Measurements from ENCODE around the gene ZNF844. TPM values are rescaled to one million over a fixed set of nuclear protein-coding genes. Genes with fewer than 3 reads are reported as not detected.
A peak's percentile ranks its signal among the peaks of the same experiment; 100 is the strongest.

Gene ZNF844
- total and polyA plus RNA-seq, 2 donors (not counting 1 experiment from before 2014, with no cell fraction given) = 4.7 to 15.4 TPM

- H4K20me1 ChIP-seq (ENCODE audit: control insufficient read depth, extremely low read depth, insufficient read depth, low read length) = no peaks in the 10 kb centered on the region
- peak overlapping the region; percentile 18 for H3K9ac ChIP-seq (ENCODE audit: insufficient read depth, low read length)
- H3K27me3 ChIP-seq (ENCODE audit: control insufficient read depth, insufficient read depth, low read length) = no peaks in the 10 kb centered on the region
- peak overlapping the region; percentile 44 to 89 (median 68) for H3K4me3 ChIP-seq (replicated peaks in 1 of 4; ENCODE audit: control extremely low read depth in 1 of 4, insufficient read depth in 1 of 4, low read depth in 3 of 4, low read length in 4 of 4)
- no peaks in the 10 kb centered on the region for H3K4me1 ChIP-seq (ENCODE audit: control insufficient read depth, extremely low read depth, insufficient read depth, low read length)
- no peak for TF ChIP-seq CTCF (conservative IDR thresholded peaks at IDR 0.05 in 1 of 2, IDR thresholded peaks at IDR 0.05 in 1 of 2; ENCODE audit: low read depth in 1 of 2, low read length in 2 of 2)
- no peak for TF ChIP-seq EZH2 (IDR thresholded peaks at IDR 0.05; ENCODE audit: low read length, missing control alignments)
- no peaks in the 10 kb centered on the region for H3K36me3 ChIP-seq (ENCODE audit: control insufficient read depth, insufficient read depth, low read length)
- DNase-seq (ENCODE audit: low read depth in 2 of 2) = peak in 1 of 2 donors; percentile 23
- H2AFZ ChIP-seq (ENCODE audit: low read length) = peak overlapping the region; percentile 70
- no peaks in the 10 kb centered on the region for H3K79me2 ChIP-seq (ENCODE audit: control insufficient read depth, insufficient read depth, low read length)
- no peak overlapping the region for H3K27ac ChIP-seq (ENCODE audit: insufficient read depth, low read length)
- peak overlapping the region; percentile 69 for H3K4me2 ChIP-seq (ENCODE audit: extremely low read depth, insufficient read depth, low read length)
- no peaks in the 10 kb centered on the region for H3K9me3 ChIP-seq (ENCODE audit: control insufficient read depth, insufficient read depth, low read depth, low read length)
Observed at GRCh38 chr19:12052091-12052496, 12.4 kb upstream of the ZNF844 start.

GRCh38 chr19:12052497-12053169 lies 11.9 kb upstream of the ZNF844 start, which contains the start of gene ZNF878:
TSS of gene ZNF878 (minus strand) at chr19:12052961. CDS start at chr19:12052801, 160 bp downstream.
- peak; percentile 78 to 86 for DNase-seq (ENCODE audit: low read depth in 2 of 2)
- Histone ChIP-seq H3K27me3 (ENCODE audit: control insufficient read depth, insufficient read depth, low read length) (no peaks in the 10 kb centered on the region), H3K4me1 (ENCODE audit: control insufficient read depth, extremely low read depth, insufficient read depth, low read length) (no peaks in the 10 kb centered on the region), H3K4me2 (ENCODE audit: extremely low read depth, insufficient read depth, low read length) (peak within 1 kb of the TSS; percentile 72), H3K4me3 (replicated peaks in 1 of 4; ENCODE audit: control extremely low read depth in 1 of 4, insufficient read depth in 1 of 4, low read depth in 3 of 4, low read length in 4 of 4) (peak within 1 kb of the TSS; percentile 44 to 89 (median 68)), H2AFZ (ENCODE audit: low read length) (peak within 1 kb of the TSS; percentile 83), H3K9me3 (ENCODE audit: control insufficient read depth, insufficient read depth, low read depth, low read length) (no peaks in the 10 kb centered on the region), H3K9ac (ENCODE audit: insufficient read depth, low read length) (peak within 1 kb of the TSS; percentile 29), H4K20me1 (ENCODE audit: control insufficient read depth, extremely low read depth, insufficient read depth, low read length) (no peaks in the 10 kb centered on the region), H3K79me2 (ENCODE audit: control insufficient read depth, insufficient read depth, low read length) (no peaks in the 10 kb centered on the region), H3K27ac (ENCODE audit: insufficient read depth, low read length) (no peak within 1 kb of the TSS), H3K36me3 (ENCODE audit: control insufficient read depth, insufficient read depth, low read length) (no peaks in the 10 kb centered on the region)
- no peak for TF ChIP-seq EZH2 (IDR thresholded peaks at IDR 0.05; ENCODE audit: low read length, missing control alignments)
- peak in 1 of 2 donors; percentile 15 for TF ChIP-seq CTCF (conservative IDR thresholded peaks at IDR 0.05 in 1 of 2, IDR thresholded peaks at IDR 0.05 in 1 of 2; ENCODE audit: low read depth in 1 of 2, low read length in 2 of 2)

GRCh38 chr19:12055784-12056183 lies 8.7 kb upstream of the ZNF844 start:
- TF ChIP-seq EZH2 (IDR thresholded peaks at IDR 0.05; ENCODE audit: low read length, missing control alignments) (no peak), CTCF (conservative IDR thresholded peaks at IDR 0.05 in 1 of 2, IDR thresholded peaks at IDR 0.05 in 1 of 2; ENCODE audit: low read depth in 1 of 2, low read length in 2 of 2) (no peak)
- Histone ChIP-seq H3K9me3 (ENCODE audit: control insufficient read depth, insufficient read depth, low read depth, low read length) (no peaks in the 10 kb centered on the region), H3K27ac (ENCODE audit: insufficient read depth, low read length) (no peak overlapping the region), H3K4me2 (ENCODE audit: extremely low read depth, insufficient read depth, low read length) (no peak overlapping the region), H3K9ac (ENCODE audit: insufficient read depth, low read length) (no peak overlapping the region), H3K79me2 (ENCODE audit: control insufficient read depth, insufficient read depth, low read length) (no peaks in the 10 kb centered on the region), H3K4me3 (replicated peaks in 1 of 4; ENCODE audit: control extremely low read depth in 1 of 4, insufficient read depth in 1 of 4, low read depth in 3 of 4, low read length in 4 of 4) (no peak overlapping the region), H3K36me3 (ENCODE audit: control insufficient read depth, insufficient read depth, low read length) (no peaks in the 10 kb centered on the region), H3K27me3 (ENCODE audit: control insufficient read depth, insufficient read depth, low read length) (no peaks in the 10 kb centered on the region), H4K20me1 (ENCODE audit: control insufficient read depth, extremely low read depth, insufficient read depth, low read length) (no peaks in the 10 kb centered on the region), H3K4me1 (ENCODE audit: control insufficient read depth, extremely low read depth, insufficient read depth, low read length) (no peaks in the 10 kb centered on the region), H2AFZ (ENCODE audit: low read length) (no peak overlapping the region)
- DNase-seq (ENCODE audit: low read depth in 2 of 2) = no peak

Data from fibroblast of lung (primary cell).